Caco-2 (cell line): Measurements from ENCODE around the gene RPS6KA5. TPM values are rescaled to one million over a fixed set of nuclear protein-coding genes. Genes with fewer than 3 reads are reported as not detected.

Experiments used
- BruUV-seq: library from RNA; stranded (reverse); fragments of 400-500 nt; replicated peaks from 2 replicates; lab custom pipeline; 2021; lab: Mats Ljungman, UMichigan
- CTCF ChIA-PET: fragments of 300-600 bp; sonication (Branson Sonifier 250); formaldehyde crosslinking; loops from one replicate; lab custom pipeline; 2022; ENCODE audit warnings: antibody characterized with exemption; lab: Charles Lee
- POLR2A ChIA-PET: fragments of 300-600 bp; sonication (Branson Sonifier 250); formaldehyde crosslinking; loops from one replicate; lab custom pipeline; 2022; ENCODE audit warnings: antibody characterized with exemption; lab: Charles Lee
- DNase-seq, 2 experiments: peaks; one replicate each; pipeline versions ENCODE4 v3.0.0 to v3.0.0-alpha.2; 2020 to 2022
- H3K27me3 ChIP-seq: replicated peaks from 2 replicates; pipeline ENCODE4 v1.6.0; 2011; ENCODE audit warnings: low read length; ENCODE audit not compliant: control insufficient read depth, insufficient read depth
- H3K36me3 ChIP-seq: 2 replicates; pipeline ENCODE4 v1.5.1; 2011; ENCODE audit warnings: low read length; ENCODE audit not compliant: control insufficient read depth, insufficient read depth
- H3K4me1 ChIP-seq: fragments of 250-450 bp; sonication (Bioruptor Pico); 2 replicates; pipeline ENCODE4 v1.5.1; 2020; ENCODE audit warnings: mild to moderate bottlenecking
- H3K4me3 ChIP-seq: 2 replicates; pipeline ENCODE4 v1.5.1; 2011; ENCODE audit warnings: low read depth, mild to moderate bottlenecking, control low read depth, low read length
- H3K9me3 ChIP-seq: fragments of 250-450 bp; sonication (Bioruptor Pico); 2 replicates; pipeline ENCODE4 v1.5.1; 2020; ENCODE audit warnings: mild to moderate bottlenecking, moderate library complexity
- H3K27ac Mint-ChIP-seq: one replicate; pipeline ENCODE4 v1.8.0; 2022; ENCODE audit warnings: mixed read lengths; ENCODE audit not compliant: unreplicated experiment
- H3K27me3 Mint-ChIP-seq: one replicate; pipeline ENCODE4 v1.8.0; 2022; ENCODE audit warnings: mixed read lengths; ENCODE audit not compliant: insufficient read depth, unreplicated experiment
- H3K36me3 Mint-ChIP-seq: one replicate; pipeline ENCODE4 v1.8.0; 2022; ENCODE audit warnings: mild to moderate bottlenecking, mixed read lengths; ENCODE audit not compliant: insufficient read depth, unreplicated experiment
- H3K4me1 Mint-ChIP-seq: one replicate; pipeline ENCODE4 v1.8.0; 2022; ENCODE audit warnings: low read depth, mixed read lengths; ENCODE audit not compliant: unreplicated experiment
- H3K4me3 Mint-ChIP-seq: one replicate; pipeline ENCODE4 v1.8.0; 2022; ENCODE audit warnings: mild to moderate bottlenecking, moderate library complexity, mixed read lengths; ENCODE audit not compliant: unreplicated experiment
- H3K9me3 Mint-ChIP-seq: one replicate; pipeline ENCODE4 v1.8.0; 2022; ENCODE audit warnings: mixed read lengths; ENCODE audit not compliant: unreplicated experiment
- CTCF ChIP-seq, 2 experiments: fragments of 200-600 bp in 1 of 2; IDR thresholded peaks; 1 replicate in 1 of 2; 2 replicates in 1 of 2; pipeline versions ENCODE4 v1.5.1 to v1.8.0; 2011 to 2022; ENCODE audit warnings: antibody characterized with exemption in 1 of 2, control low read depth in 1 of 2, inconsistent platforms in 1 of 2, low read depth in 1 of 2, low read length in 1 of 2, mild to moderate bottlenecking in 1 of 2, moderate library complexity in 1 of 2; ENCODE audit not compliant: insufficient read depth in 1 of 2, severe bottlenecking in 1 of 2, unreplicated experiment in 1 of 2
- intact Hi-C: fragments of 100-400 bp; cut with micrococcal nuclease; formaldehyde crosslinking; loops from one replicate; pipeline ENCODE4 v1.10.0; 2022; ENCODE audit not compliant: unreplicated experiment
- total RNA-seq: library from RNA; stranded (reverse); gene quantifications from 2 replicates; pipeline ENCODE4 v1.2.3, GENCODE V29; 2022

The RPS6KA5 gene
- total RNA-seq, 1 experiment from 2014 or later, result 5.7 TPM

- no peak for DNase-seq
- Histone ChIP-seq H3K27me3 (no peaks in the 10 kb centered on the region), H3K9me3 (no peaks in the 10 kb centered on the region), H3K4me1 (no peaks in the 10 kb centered on the region), H3K36me3 (no peaks in the 10 kb centered on the region), H3K4me3 (no peak overlapping the region)
- Mint-ChIP-seq H3K36me3 (no peaks in the 10 kb centered on the region), H3K4me1 (peaks cover under 1% of the 10 kb centered on the region), H3K27me3 (no peaks in the 10 kb centered on the region), H3K4me3 (no peak overlapping the region), H3K9me3 (no peaks in the 10 kb centered on the region), H3K27ac (no peak overlapping the region)
- POLR2A ChIA-PET, result no interaction called here
- no TSS peak for BruUV-seq
- TF ChIP-seq CTCF (IDR thresholded peaks at IDR 0.05; ENCODE audit: insufficient read depth in 1 of 2, low read depth in 1 of 2, low read length in 1 of 2, severe bottlenecking in 1 of 2, unreplicated experiment in 1 of 2), result no peak
- intact Hi-C loops, result no loop called here
- CTCF ChIA-PET, result no interaction called here
These were observed 251.5 kb downstream of the RPS6KA5 start for GRCh38 chr14:90808759-90809529.

- H3K9me3 Mint-ChIP-seq, result no peaks in the 10 kb centered on the region
- Histone ChIP-seq H3K27me3 (no peaks in the 10 kb centered on the region), H3K4me1 (no peaks in the 10 kb centered on the region), H3K9me3 (no peaks in the 10 kb centered on the region), H3K4me3 (no peak overlapping the region), H3K36me3 (no peaks in the 10 kb centered on the region)
- H3K27me3 Mint-ChIP-seq, result no peaks in the 10 kb centered on the region
- H3K27ac Mint-ChIP-seq, result no peak overlapping the region
- no peaks in the 10 kb centered on the region for H3K4me1 Mint-ChIP-seq
- DNase-seq, result no peak
- CTCF ChIA-PET, result interaction anchor here (0.9 kb wide), 1 partner anchor 49 kb away, joined by 4 read pairs; no protein-coding TSS in a partner anchor
- POLR2A ChIA-PET, result no interaction called here
- no peaks in the 10 kb centered on the region for H3K36me3 Mint-ChIP-seq
- intact Hi-C loops, result no loop called here
- BruUV-seq, result no TSS peak
- no peak for TF ChIP-seq CTCF (IDR thresholded peaks at IDR 0.05; ENCODE audit: insufficient read depth in 1 of 2, low read depth in 1 of 2, low read length in 1 of 2, severe bottlenecking in 1 of 2, unreplicated experiment in 1 of 2)
- H3K4me3 Mint-ChIP-seq, result no peak overlapping the region
These were observed 253.4 kb downstream of the RPS6KA5 start for GRCh38 chr14:90807060-90807459.

- no peak for TF ChIP-seq CTCF (IDR thresholded peaks at IDR 0.05; ENCODE audit: insufficient read depth in 1 of 2, low read depth in 1 of 2, low read length in 1 of 2, severe bottlenecking in 1 of 2, unreplicated experiment in 1 of 2)
- H3K27me3 Mint-ChIP-seq, result no peaks in the 10 kb centered on the region
- H3K4me1 Mint-ChIP-seq, result peaks cover 6% of the 10 kb centered on the region
- no peak overlapping the region for H3K4me3 Mint-ChIP-seq
- CTCF ChIA-PET, result no interaction called here
- no TSS peak for BruUV-seq
- H3K36me3 Mint-ChIP-seq, result no peaks in the 10 kb centered on the region
- Histone ChIP-seq H3K27me3 (no peaks in the 10 kb centered on the region), H3K36me3 (no peaks in the 10 kb centered on the region), H3K4me3 (no peak overlapping the region), H3K9me3 (no peaks in the 10 kb centered on the region), H3K4me1 (no peaks in the 10 kb centered on the region; the same call in 1 of the 2 replicates)
- no peak overlapping the region for H3K27ac Mint-ChIP-seq
- DNase-seq, result no peak
- POLR2A ChIA-PET, result no interaction called here
- no peaks in the 10 kb centered on the region for H3K9me3 Mint-ChIP-seq
- intact Hi-C loops, result no loop called here
These were observed 254.5 kb downstream of the RPS6KA5 start for GRCh38 chr14:90805662-90806540.
